Gastrocnemius medialis (tissue), 4 donors: ENCODE data around the gene THSD8. TPM values are rescaled to one million over a fixed set of nuclear protein-coding genes. Genes with fewer than 3 reads are reported as not detected.
A peak's percentile ranks its signal among the peaks of the same experiment; 100 is the strongest.

Experiments used
- ATAC-seq, 2 donors: fragments of 150-250 bp; one replicate each; pipeline ENCODE4 v1.9.1; 2016
- DNase-seq, 2 donors: peaks; one replicate each; pipeline ENCODE4 v3.0.0-alpha.2; 2019
- H3K27ac ChIP-seq, 4 donors: fragments of 200-600 bp; sonication (generic); 1 replicate in 1 of 4; 2 replicates in 3 of 4; pipeline ENCODE4 v1.5.1; 2016 to 2018; ENCODE audit warnings: mild to moderate bottlenecking in 2 of 4, moderate library complexity in 1 of 4
- H3K27me3 ChIP-seq, 3 donors: fragments of 200-600 bp; sonication (generic) in 2 of 3; 1 replicate in 1 of 3; 2 replicates in 2 of 3; pipeline versions ENCODE4 v1.5.1 to v1.6.0; 2016 to 2019; ENCODE audit warnings: mild to moderate bottlenecking in 1 of 3, moderate library complexity in 1 of 3
- H3K36me3 ChIP-seq, 2 donors: fragments of 200-600 bp; sonication (generic) in 1 of 2; one replicate each; pipeline ENCODE4 v1.5.1; 2017 to 2018
- H3K4me1 ChIP-seq, 2 donors: fragments of 200-600 bp; sonication (generic) in 1 of 2; one replicate each; pipeline ENCODE4 v1.5.1; 2016 to 2017; ENCODE audit warnings: mild to moderate bottlenecking in 2 of 2
- H3K4me3 ChIP-seq, 4 donors: fragments of 200-600 bp; sonication (generic) in 3 of 4; 1 replicate in 1 of 4; 2 replicates in 3 of 4; pipeline ENCODE4 v1.5.1; 2016 to 2019; ENCODE audit warnings: mild to moderate bottlenecking in 2 of 4
- H3K9me3 ChIP-seq, 3 donors: fragments of 200-600 bp; sonication (generic) in 2 of 3; 1 replicate in 1 of 3; 2 replicates in 2 of 3; pipeline ENCODE4 v1.5.1; 2016 to 2019
- POLR2A ChIP-seq, 2 donors: fragments of 450-650 bp; IDR thresholded peaks; one replicate each; pipeline ENCODE4 v1.6.1; 2017; ENCODE audit warnings: antibody characterized with exemption in 2 of 2, mild to moderate bottlenecking in 2 of 2, moderate library complexity in 2 of 2
- in situ Hi-C, 4 donors: fragments of 200-750 bp; cut with MboI; loops; one replicate each; pipeline versions ENCODE4 v1.15.0 to v1.8.0; 2017; ENCODE audit warnings: low sequenced_read_pairs in 4 of 4
- intact Hi-C: fragments of 100-400 bp; cut with DNase I; formaldehyde crosslinking; loops from one replicate; pipeline ENCODE4 v1.15.1; 2023; ENCODE audit warnings: low total_unique reads
- total RNA-seq, 4 donors: library from RNA; depleted of rRNA; stranded (reverse); fragments of >200 nt; gene quantifications; one replicate each; pipeline versions ENCODE4 v1.1.0 to v1.2.3, GENCODE V29; 2016
- TF ChIP-seq, protein P1 (sequence below), 5 experiments: fragments of 450-650 bp in 3 of 5; fragments of 200-600 bp in 2 of 5; sonication (generic) in 2 of 5; IDR thresholded peaks in 4 of 5; conservative IDR thresholded peaks in 1 of 5; 1 replicate in 4 of 5; 2 replicates in 1 of 5; pipeline ENCODE4 v1.5.1; 2016 to 2019; ENCODE audit warnings: antibody characterized with exemption in 5 of 5, mild to moderate bottlenecking in 3 of 5, moderate library complexity in 3 of 5

The THSD8 gene
- total RNA-seq, 4 donors from 2014 or later, result not detected

DNA sequence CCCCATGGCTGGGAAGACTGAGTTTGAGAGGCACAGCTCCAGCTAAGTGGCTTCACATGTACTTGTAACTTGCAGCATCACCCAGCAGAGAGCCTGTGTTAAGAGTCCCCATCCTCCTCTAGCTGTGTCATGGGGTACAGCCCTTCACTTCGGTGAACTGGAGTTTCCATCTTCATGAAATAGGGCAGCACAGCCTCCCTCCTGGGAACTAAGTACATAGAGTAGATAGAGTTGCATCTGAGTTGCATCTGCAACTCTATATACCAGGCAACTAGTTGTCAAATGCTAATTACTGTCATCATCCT, 1.5 kb upstream of the THSD8 start:
- no peaks in the 10 kb centered on the region for H3K9me3 ChIP-seq
- peaks cover 9 to 26% of the 10 kb centered on the region in 2 donors for H3K4me1 ChIP-seq
- ATAC-seq (no peak), DNase-seq (no peak)
- in situ Hi-C loops, result no loop called here
- no peaks in the 10 kb centered on the region for H3K27me3 ChIP-seq
- peak overlapping the region; percentile 86 to 93 (median 90) for H3K27ac ChIP-seq
- intact Hi-C loops, result no loop called here
- TF ChIP-seq POLR2A (IDR thresholded peaks at IDR 0.05), result no peak
- TF ChIP-seq, protein P1, sequence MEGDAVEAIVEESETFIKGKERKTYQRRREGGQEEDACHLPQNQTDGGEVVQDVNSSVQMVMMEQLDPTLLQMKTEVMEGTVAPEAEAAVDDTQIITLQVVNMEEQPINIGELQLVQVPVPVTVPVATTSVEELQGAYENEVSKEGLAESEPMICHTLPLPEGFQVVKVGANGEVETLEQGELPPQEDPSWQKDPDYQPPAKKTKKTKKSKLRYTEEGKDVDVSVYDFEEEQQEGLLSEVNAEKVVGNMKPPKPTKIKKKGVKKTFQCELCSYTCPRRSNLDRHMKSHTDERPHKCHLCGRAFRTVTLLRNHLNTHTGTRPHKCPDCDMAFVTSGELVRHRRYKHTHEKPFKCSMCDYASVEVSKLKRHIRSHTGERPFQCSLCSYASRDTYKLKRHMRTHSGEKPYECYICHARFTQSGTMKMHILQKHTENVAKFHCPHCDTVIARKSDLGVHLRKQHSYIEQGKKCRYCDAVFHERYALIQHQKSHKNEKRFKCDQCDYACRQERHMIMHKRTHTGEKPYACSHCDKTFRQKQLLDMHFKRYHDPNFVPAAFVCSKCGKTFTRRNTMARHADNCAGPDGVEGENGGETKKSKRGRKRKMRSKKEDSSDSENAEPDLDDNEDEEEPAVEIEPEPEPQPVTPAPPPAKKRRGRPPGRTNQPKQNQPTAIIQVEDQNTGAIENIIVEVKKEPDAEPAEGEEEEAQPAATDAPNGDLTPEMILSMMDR (IDR thresholded peaks at IDR 0.05 in 4 of 5, conservative IDR thresholded peaks at IDR 0.05 in 1 of 5), result no peak
- H3K4me3 ChIP-seq, result peak overlapping the region; percentile 84 to 90 (median 86)
- peaks cover 0 to 22% of the 10 kb centered on the region in 2 donors for H3K36me3 ChIP-seq

DNA sequence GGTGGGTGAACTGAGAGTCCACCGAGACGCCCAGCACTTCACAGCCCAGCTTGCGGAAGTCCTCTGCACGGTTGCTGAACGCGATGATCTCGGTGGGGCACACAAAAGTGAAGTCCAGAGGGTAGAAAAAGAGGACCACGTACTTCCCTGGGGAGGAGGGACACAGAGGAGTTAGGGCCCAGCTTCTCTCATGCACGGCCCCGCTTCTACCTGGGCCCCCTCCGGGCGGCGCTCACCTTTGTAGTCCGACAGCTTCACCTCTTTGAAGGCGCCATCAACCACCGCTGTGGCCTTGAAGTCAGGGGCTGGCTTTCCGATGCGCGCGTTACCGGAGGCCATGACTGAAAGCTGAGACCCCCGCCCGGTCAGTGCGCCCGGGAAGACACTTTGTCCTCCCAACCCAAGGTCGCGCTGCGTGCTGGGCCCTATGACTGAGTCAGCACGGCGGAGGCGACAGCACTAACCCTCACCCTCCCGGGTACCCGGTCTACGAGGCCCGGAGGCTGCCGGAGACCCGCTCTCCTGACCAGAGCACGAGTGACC, 875 bp upstream of the THSD8 start:
- in situ Hi-C loops (no loop called here), intact Hi-C loops (no loop called here)
- Histone ChIP-seq H3K36me3 (peaks cover 0 to 22% of the 10 kb centered on the region in 2 donors), H3K27me3 (no peaks in the 10 kb centered on the region), H3K27ac (peak overlapping the region; percentile 86 to 93 (median 90)), H3K4me3 (peak overlapping the region; percentile 84 to 90 (median 86)), H3K4me1 (peaks cover 11 to 25% of the 10 kb centered on the region in 2 donors), H3K9me3 (no peaks in the 10 kb centered on the region)
- no peak for DNase-seq
- peak; percentile 10 to 21 for ATAC-seq
- TF ChIP-seq POLR2A (IDR thresholded peaks at IDR 0.05), result no peak
- TF ChIP-seq, protein P1 (IDR thresholded peaks at IDR 0.05 in 4 of 5, conservative IDR thresholded peaks at IDR 0.05 in 1 of 5), result no peak

DNA sequence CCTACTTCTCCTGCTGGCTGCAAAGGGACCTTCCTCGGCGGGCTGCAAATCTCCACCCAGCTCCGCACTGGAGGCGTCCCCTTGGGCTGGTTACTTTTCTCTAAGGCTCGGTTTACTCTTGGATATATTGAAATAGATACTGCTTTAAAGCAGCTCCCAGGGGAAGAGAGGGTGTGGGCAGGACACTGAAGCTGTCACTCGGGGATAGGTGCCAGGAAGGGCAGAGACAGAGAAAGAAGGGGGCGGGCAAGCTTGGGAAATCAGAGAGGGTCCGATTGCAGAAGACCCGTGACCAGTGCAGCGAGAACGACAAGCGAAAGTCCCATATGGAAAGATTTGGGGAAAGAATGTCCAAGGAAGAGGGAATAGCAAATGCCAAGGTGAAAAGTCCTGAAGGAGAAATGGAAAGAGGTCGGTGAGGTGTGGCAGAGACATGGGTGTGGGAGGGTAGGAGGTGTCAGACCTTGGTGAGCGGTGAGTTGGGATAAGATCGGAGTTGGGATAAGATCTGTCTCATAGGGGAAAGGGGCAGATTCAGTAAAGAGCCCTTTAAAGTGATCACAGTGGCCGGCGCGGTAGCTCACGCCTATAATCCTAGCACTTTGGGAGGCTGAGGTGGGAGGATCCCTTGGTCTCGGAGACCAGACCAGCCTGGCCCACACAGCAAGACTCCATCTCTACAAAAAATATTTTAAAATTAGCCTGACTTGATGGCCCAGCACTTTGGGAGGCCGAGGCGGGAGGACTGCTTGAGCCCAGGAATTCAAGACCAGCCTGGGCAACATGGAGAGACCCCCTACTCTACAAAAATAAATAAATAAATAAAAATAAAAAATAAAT, 618 bp downstream of the THSD8 start:
- in situ Hi-C loops, result no loop called here
- H3K36me3 ChIP-seq, result peaks cover 0 to 22% of the 10 kb centered on the region in 2 donors
- no peaks in the 10 kb centered on the region for H3K27me3 ChIP-seq
- intact Hi-C loops, result no loop called here
- peak; percentile 37 to 66 for ATAC-seq
- H3K27ac ChIP-seq, result peak overlapping the region; percentile 86 to 93 (median 90)
- peaks cover 22 to 28% of the 10 kb centered on the region in 2 donors for H3K4me1 ChIP-seq
- peak overlapping the region; percentile 84 to 90 (median 86) for H3K4me3 ChIP-seq
- DNase-seq, result peak in 1 of 2 donors; percentile 76
- TF ChIP-seq, protein P1 (IDR thresholded peaks at IDR 0.05 in 4 of 5, conservative IDR thresholded peaks at IDR 0.05 in 1 of 5), result no peak
- no peaks in the 10 kb centered on the region for H3K9me3 ChIP-seq

DNA sequence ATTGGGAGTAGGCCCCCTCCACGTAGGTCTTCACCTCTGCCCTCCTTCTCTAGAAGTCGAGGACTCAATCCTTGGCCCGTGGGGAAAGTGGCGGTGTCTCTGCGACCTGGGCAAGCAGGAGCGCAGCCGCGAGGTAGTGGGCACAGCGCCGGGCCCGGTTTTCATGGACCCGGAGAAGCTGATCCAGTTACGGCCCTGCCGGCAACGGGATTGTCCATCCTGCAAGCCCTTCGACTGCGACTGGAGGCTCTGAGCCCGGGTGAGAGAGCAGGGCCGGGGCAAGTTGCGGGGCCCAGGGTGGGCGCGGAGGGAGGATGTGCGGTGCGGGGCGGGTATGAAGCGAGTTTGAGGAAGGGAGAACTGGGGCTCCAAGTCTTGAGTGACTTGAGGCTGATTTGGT, 2.2 kb downstream of the THSD8 start:
- intact Hi-C loops (no loop called here), in situ Hi-C loops (no loop called here)
- Histone ChIP-seq H3K27me3 (no peaks in the 10 kb centered on the region), H3K27ac (no peak overlapping the region), H3K9me3 (no peaks in the 10 kb centered on the region), H3K4me1 (peaks cover 22 to 28% of the 10 kb centered on the region in 2 donors), H3K36me3 (peaks cover 0 to 17% of the 10 kb centered on the region in 2 donors), H3K4me3 (no peak overlapping the region)
- TF ChIP-seq POLR2A (IDR thresholded peaks at IDR 0.05), result no peak
- TF ChIP-seq, protein P1 (IDR thresholded peaks at IDR 0.05 in 4 of 5, conservative IDR thresholded peaks at IDR 0.05 in 1 of 5), result no peak
- ATAC-seq, result no peak
- DNase-seq, result no peak
